NK-92 treated with Interleukin-12 subunit alpha and Interleukin-12 subunit beta, amount 100 ng/mL, for 24 hours (cell line): ENCODE data around the gene LEF1.

Experiments
- DNase-seq: peaks from one replicate; lab custom pipeline; 2025; lab: John Stamatoyannopoulos, UW

Gene LEF1

DNA sequence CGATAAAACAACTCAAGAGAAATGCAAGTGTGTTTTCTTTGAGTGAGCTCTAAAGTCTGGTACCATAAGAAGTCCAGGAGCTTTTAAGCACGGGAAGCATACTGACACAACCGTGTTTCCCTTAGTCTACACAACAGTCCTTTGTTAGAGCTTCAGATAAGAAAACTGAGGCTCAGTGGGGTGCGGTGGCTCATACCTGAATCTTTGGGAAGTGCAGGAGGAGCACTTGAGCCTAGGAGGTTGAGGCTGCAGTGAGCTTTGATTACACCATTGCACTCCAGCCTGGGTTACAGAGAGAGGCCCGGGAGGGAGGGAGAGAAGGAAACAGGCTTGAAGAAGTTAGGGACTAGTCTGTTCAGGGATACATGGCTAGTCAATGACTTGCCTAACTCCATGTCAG, 21.9 kb downstream of the LEF1 start:
- no peak for DNase-seq

DNA sequence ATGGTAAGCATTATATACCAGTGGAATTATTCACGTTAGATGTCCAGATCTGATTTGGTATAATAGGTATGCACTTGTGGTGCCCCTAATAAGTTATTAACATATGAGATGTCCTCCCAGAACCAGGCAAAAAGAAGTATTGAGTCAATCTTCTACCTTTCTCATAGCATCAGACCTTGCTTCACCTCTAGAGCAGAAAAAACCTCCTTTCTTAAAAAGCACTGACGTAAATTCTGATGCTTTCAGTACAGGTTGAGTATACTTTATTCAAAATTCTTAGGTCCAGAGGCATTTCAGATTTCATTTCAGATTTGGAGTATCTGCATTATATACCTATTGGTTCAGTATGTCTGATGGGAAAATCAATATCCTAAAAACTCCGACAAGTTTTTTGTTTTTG, 22.4 kb downstream of the LEF1 start:
- no peak for DNase-seq

DNA sequence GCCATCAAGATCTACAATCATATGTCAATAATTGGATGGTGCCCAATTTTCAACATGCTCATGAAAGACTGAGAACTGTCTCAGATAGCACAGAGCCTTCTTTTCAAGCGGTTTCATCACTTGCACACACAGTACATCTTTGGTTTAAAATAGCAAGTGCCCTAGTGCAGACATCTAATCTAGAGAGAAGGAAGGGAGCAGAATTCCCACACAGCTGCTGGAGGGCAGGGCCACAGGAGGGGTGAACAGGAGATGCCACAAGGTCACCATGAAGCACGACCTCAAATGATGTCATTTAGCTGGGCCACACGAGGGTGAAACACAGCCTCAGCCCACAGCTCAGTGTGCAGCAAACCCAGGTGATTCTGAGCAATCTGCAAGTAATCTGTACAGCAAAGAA, 24.3 kb downstream of the LEF1 start:
- no peak for DNase-seq

DNA sequence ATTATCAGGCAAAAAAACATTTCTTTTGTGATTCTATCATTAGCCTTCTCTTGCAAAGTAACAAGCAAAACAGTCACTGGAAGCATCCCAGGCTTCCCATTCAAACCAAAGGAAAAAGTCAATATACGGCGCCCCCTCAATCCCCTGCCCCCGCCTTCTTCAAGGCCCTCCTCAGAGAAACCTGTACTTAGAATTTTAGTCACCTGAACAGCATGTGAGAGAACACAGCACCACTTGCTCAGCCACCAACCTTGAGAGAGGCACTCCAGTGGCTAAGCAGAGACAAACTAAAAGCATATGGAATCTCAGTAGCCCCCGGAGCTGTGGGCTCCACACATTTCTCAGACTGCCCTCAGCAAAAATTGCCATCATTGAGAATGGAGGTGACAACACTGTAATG, 25.2 kb downstream of the LEF1 start:
- DNase-seq = no peak

DNA sequence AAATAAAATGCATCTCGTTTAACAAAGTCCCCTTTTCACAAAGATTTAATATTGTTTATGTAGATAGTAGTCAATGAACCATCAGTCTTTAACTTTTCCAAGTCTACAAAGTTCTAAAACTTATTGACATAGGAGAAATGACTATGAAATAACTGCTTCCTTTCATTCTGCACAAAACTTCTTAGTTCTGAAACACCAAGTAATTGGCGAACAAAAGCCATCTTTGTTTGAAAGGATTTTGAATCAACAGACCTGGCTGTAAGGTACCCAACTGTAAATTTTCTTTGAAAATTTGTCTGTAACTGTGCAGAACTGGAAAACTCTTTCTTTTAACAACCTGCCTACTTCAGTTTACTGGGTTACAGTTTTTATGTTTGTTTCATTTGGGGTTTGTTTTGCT, 25.9 kb downstream of the LEF1 start:
- DNase-seq = no peak

DNA sequence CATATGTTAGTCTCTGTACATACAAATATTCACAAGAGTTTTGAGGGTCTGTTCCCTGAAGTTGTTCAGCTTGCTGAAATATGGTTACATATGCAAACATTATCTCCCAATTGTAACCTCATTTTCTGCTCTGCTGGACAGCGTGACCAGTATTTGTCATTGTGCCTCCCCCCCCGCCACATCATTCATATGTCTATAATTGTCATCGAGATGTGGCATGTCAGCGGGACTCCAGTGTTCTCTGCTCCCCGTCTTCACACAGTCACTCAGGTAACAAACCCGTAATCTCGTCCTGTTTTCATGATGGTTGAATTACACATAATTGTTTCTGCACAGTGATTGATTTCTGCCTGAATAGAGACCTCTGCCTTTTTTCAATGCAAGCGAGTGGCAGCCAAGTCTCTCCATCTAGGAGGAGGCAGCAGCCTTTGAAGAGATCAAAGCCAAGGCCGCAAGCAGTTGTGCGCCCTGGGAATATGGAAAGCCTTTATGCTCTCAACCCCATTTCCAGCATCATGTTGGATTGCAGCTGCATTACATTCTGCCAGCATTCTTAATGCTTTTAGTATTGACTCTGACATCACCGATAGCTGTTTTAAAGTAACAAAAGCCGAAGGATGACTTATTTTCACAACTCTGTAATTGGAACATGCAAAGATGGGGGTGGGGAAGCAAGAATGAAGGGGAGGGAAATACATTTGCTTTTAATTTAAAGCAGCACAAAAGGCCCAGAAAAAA, 27.4 kb downstream of the LEF1 start:
- DNase-seq = no peak

DNA sequence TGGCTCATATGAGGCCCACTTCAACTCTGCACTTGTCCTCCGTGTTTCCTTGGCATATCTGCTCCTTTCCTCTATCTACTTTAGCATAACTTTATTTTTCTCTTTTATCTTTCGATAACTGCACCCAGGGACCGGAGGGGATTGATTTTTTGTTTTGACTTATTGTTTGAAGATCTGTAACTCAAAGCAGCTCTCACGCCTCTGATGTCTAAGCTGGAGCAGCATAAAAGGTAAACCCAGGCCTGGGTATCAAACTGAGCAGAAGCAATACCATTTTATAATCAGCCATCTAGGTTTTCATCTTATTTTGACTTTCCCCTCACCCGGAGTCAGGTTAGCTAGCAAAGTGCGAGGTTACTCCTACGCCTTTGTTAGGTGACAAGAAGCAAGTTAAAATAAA, 28.4 kb downstream of the LEF1 start:
- no peak for DNase-seq

DNA sequence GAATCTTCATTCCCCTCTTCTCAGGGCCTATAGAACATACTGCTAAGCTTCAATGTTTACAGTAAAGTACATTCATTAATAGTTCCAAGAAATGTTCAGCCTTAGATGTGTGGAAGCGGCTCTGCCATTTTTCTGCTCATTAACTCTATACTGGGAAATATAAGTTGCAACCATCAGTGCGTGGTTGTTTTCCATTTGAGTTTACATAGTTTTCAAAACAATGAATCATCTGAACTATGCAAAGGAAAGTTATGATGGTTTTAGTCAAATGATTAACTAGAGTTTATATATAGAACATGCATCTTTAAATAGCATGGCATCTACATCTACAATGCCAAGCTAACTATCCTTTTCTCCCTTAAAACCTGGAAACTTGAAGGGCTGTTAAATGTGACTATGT, 29.6 kb downstream of the LEF1 start:
- DNase-seq = no peak

DNA sequence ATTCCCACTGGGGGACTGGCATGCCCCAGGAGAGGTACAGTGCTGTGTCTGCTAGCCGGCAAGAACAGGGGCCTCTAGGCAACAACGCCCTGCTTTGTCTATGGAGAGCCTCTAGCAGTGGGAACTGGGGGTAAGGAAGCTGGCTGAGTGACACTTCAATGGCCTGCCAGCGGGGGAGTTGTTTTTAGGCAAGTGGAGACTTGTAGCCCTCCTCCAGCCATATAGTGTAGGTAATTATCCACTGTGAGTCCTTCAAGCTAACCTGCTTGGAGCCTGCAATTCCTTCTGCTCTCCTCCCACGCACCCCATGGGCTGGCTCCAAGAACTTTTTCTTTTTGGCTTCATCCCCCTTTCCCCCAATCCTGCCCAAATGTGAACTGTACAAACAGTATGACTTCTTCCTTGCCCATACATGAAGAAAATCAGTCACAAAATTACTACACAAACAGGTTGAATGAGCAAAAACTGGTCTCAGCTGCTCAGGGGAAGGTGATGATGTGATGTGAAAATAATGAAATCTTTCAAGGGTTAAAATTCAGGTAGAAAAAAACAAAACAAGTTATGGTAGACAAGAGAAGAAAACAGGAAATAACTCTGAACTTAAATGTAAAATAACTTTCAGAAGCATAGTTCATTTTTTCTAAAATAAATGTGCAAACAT, 33.1 kb downstream of the LEF1 start:
- DNase-seq = no peak

DNA sequence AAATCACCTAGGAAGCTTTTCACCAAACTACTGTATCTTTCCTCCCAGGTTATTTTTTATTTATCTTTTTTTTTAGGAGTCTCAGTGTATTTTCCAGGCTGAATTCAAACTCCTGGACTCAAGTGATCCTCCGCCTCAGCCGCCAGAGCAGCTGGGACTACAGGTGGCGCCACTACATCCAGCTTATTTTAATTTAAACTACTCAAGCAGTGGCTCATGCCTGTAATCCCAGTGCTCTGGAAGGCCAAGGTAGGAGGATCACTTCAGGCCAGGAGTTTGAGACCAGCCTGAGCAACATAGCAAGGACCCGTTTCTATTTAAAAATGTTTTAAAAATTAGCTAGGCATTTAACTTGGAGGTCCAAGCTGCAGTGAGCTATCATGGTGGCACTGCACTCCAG, 37.8 kb downstream of the LEF1 start:
- DNase-seq = no peak

DNA sequence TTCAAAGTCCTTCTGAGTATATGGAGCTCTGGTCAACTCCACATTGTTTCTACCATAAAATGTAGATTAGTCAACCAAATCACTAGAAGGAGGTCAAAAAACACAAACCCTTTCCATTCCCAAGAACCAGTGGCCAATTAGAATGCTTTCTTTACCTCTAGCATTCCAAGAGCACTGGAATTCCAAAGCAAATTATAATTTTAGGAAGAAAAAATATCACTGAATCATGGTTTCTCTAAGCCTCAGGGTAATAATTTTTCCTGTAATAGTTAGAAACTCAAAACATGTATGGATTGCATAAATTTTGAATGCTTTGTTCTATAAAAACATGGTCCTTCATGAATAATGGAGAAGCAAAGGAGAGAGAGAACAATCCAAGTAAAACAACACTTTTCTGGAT, 39.5 kb downstream of the LEF1 start:
- DNase-seq = no peak

DNA sequence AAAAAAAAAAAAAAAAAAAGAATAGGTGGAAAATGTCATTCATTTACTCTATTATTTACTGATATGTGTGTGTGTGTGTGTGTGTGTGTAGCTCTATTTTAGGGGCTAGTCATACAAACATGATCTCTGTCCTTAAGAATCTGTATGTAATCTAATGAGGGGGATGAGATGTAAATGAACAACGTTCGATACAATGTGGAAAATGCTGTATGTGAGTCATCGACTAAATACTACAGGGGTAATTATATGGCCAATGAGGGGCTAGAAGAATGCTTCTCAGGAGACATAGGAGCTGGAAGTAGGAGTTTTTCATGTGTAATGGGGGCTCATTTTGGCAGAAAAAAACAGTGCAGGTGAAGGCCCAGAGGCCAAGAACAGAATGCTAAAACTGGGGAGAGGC, 41.9 kb downstream of the LEF1 start:
- no peak for DNase-seq

DNA sequence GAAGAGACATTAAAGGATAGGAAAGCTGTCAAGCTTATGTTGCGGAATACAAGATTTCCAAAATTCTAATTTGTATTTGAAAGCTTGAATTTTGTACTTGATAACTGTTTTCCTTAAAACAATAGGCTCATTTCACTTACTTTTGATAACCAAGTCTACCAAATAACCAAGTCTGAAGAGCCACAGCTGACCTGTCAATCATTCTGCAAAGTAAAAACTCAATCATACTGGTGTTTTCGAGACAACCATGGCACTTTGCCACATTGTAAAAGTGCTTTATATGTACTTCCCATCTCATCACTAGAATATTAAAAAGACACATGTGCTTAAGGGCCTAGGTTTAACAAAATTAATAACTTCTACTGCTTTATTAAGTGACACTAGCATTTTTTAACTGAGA, 47.9 kb downstream of the LEF1 start:
- DNase-seq = no peak

DNA sequence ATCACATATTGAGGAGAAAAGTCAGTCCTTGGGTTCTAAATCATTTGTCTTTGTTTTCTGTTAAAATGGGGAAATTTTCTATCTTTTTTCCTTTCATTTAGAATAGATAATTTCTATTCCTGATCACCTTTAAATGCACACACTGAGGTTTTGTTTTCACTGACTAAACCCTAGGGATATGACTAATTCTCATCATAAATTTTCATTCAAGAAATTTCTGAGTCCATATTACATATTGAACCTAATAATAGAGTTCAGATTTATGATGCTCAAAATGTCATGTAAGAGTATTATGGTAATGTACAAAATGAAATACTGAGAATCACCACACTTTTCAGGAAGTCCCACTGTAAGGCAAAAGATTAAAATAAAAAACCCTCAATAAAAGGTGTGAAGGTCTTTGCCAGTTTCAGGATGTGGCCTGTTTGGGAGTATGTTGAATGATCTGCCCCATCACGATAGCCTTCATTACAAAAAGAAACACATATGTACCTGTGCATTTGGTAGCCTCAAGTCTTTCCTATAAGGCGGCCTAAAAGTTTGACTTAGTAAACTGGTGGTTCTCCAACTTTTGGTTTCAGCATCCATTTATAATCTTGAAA, 49.4 kb downstream of the LEF1 start:
- DNase-seq = no peak

DNA sequence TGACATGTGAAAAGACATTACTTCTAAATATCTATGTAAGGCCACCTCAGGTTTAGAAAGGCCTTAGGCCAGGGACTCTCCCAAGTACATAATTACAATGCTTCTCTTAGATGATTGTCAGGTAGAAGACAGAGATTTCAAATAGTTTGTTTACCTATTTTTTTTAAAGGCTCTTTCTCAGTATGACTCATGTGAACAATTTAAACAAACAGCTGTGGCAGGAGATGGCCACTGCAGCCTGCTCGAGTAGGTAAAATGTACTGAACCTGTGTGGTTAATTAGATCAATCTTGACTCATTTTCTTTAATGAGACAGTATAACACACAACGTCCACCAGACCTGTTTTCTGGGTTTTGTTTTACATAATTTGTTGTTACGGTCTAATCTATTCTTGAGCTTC, 50.2 kb downstream of the LEF1 start:
- DNase-seq = no peak

DNA sequence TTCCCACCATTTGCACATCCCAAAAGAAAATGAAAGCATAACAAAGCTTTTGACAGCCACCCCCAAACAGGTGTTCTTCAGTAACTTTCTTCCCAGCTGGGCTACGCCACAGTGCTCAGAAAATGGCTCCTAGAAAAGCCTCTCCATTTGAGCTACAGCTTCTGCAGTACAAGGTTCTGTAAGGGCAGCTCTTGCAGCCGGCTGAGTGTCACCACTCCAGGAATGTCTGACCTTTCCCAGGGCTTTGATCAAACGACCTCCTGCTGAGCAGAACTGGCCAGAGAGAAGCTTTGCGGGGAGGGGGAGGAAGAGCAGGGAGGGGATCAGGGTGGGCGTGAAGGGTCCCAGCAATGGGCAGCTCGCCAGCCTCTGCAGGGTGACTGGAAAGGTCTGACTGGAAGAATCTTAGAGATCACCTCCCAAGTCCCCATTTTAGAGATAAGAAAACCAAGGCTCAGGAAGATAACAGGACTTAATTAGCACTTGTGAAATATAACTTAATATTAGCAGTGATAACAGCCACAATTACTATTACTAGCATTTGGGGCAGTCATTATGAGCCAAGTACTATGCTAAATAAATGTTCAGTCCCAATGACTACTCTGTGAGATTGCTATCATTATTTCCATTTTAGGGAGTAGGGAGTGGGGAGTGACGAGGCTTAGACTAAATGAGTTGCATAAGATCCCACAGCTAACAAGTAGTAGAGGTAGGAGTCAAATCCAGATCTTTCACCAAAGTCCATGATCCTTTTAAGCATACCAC, 51.1 kb downstream of the LEF1 start:
- DNase-seq = no peak

DNA sequence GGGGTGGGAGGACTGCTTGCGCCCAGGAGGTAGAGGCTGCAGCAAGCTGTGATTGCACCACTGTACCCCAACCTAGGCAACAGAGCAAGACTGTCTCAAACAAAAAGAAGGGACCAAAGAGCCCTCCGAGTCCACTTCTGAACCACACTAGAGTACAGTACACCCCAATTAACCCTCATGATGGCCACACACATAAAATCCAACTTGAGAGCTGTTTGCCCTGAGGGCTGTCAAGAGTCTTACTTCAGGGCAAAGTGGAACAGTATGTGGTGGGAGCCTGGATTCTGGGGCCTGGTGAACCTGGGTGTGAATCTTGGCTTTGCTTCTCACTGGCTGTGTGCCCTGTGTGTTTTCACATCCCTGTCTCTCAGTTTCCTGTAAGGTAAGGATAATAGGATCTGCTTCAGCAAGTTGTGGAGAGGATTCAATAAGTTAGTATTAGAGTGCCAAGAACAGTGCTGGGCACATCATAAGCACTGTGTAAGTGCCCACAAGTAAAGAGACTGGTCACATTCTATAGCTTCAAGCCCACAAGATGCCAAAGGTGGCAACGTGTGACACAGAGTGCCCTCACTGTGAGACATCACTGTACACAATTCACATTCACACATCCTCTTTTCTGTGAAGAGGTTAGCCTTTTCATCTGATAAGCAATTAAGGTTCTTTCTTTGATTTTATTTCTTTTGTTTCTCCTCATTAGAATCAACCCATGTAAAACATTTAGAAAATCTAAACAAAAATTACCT, 52.1 kb downstream of the LEF1 start:
- DNase-seq = no peak

DNA sequence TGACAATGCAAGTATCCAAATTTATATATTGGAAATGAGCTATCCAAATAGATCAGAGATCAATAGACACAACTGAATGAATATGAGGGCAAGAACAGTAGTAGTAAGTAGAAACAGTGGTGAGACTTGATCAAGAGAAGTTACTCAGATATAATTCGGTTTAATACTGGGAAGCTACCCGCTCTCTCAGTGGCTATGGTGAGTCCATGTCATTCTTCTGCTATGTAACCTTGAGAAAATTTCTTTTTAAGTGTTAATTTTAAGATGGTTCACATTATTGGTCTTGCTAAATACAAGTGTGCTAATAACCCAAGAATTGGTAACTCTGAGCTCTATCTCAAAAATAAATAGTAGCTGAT, 53.6 kb downstream of the LEF1 start:
- no peak for DNase-seq

DNA sequence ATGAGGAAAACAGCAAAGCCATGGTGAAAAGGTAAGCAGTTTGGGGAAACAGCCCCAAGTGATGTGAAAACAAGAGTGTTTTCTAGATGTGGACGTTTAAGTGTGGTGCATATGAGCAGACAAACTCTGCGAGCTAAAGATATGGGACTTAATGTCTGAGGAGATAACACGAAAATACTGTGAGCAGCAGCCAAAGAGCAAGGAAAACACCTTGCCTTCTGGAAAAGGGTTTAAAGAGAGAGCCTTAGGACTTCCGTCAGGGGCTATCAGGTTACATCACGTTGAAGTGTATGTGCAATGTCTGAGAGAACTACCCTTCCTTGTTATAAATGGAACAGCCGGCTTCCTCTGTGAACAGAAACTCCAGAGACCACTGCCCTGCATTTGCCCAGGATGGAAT, 54.2 kb downstream of the LEF1 start:
- no peak for DNase-seq

DNA sequence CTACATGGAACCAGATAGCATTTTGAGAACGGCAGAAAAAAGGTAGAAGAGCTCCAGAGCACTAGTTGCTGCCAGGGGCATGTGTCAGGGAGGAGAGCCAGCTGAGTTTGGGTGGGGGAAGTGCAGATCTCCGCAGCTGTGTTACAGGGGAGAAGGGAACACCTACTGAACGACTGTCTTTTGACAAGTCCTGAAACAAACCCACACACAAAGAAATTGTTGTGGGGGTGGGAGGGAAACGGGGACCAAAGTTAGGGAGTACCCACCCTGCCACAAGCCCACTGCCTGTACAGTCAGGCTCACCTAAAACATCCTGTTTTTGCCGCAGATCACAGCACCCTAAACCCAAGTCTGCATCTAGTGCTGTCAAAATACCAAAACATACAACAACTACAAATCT, 55.5 kb downstream of the LEF1 start:
- no peak for DNase-seq

DNA sequence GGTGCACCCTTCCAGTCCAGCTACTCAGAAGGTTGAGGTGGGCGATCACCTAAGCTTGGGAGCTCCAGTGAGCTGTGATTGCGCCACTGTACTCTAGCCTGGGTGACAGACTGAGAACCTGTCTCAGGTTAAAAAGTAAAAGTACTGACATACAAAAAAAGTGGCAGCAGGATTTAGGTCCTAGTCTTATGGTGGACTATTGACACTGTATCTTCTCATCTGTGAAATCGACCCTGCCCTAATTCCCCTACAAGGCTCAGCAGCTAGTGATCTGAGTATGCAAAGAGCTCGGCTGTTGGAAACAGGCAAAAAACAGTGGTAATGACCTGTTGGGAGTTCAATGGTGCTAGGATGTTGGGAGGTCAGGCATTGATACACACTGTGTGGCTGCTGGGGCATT, 57.0 kb downstream of the LEF1 start:
- no peak for DNase-seq

DNA sequence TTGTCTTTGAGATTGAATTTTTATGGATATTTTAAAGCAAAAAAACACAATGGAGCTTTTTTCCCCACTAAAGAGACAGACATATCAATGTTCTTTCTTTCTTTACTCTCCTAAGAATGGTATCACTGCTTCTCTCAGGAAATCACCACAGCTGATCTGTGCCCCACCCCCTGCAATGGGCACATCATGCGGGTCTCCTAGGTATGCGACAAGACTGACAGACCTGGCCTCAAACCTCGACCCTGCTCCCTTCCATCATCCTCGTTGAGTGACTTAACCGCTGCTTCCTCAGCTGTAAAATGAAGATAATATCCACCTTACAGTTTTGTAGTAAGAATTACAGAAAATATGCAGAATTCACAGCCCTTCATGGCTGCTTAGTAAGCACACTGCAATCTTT, 58.3 kb downstream of the LEF1 start:
- DNase-seq = no peak
